ENCODE measurements around the gene ACD. TPM values are rescaled to one million over a fixed set of nuclear protein-coding genes. Genes with fewer than 3 reads are reported as not detected.

ACD gene
- total RNA-seq, 1 experiment from 2014 or later = 33.6 TPM

DNA sequence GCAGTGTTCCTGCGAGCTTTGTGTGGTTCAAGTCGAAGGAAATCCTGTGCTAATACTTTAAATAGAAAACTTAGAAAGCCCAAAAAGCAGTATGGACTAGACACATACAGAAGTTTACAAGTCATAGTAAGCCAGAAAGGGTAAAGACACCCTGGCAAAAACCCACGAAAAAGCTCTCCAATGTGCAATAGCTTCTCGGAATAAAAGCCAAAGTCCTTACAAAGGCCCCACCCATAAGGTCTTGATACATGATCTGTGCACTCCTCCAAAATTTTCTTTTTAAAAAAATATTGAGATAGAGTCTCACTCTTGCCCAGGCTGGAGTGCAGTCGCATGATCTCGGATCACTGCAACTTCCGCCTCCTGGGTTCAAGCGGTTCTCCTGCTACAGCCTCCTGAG is 16.9 kb upstream of the ACD start:
- peaks cover 15% of the 10 kb centered on the region for H3K4me1 Mint-ChIP-seq (ENCODE audit: insufficient read depth, unreplicated experiment)
- H3K36me3 Mint-ChIP-seq (ENCODE audit: insufficient read depth, unreplicated experiment) = peaks cover 18% of the 10 kb centered on the region
- POLR2A ChIA-PET = interaction anchor here (0.6 kb wide), 1 partner anchor 140 kb away, joined by 3 read pairs; no protein-coding TSS in a partner anchor
- H3K9me3 Mint-ChIP-seq (ENCODE audit: unreplicated experiment) = no peaks in the 10 kb centered on the region
- intact Hi-C loops (cut with micrococcal nuclease) = loop anchor here (10.0 kb wide), 1 partner anchor 168 kb away; the partner anchor contains the start of genes CENPT, NUTF2 and THAP11
- CTCF ChIA-PET = interaction anchor here (0.6 to 0.7 kb wide), 3 partner anchors 81 to 225 kb away, joined by 3 to 5 read pairs (median 4); no protein-coding TSS in a partner anchor
- H3K27ac Mint-ChIP-seq (ENCODE audit: low read depth, unreplicated experiment) = no peak overlapping the region
- TF ChIP-seq, protein P1, sequence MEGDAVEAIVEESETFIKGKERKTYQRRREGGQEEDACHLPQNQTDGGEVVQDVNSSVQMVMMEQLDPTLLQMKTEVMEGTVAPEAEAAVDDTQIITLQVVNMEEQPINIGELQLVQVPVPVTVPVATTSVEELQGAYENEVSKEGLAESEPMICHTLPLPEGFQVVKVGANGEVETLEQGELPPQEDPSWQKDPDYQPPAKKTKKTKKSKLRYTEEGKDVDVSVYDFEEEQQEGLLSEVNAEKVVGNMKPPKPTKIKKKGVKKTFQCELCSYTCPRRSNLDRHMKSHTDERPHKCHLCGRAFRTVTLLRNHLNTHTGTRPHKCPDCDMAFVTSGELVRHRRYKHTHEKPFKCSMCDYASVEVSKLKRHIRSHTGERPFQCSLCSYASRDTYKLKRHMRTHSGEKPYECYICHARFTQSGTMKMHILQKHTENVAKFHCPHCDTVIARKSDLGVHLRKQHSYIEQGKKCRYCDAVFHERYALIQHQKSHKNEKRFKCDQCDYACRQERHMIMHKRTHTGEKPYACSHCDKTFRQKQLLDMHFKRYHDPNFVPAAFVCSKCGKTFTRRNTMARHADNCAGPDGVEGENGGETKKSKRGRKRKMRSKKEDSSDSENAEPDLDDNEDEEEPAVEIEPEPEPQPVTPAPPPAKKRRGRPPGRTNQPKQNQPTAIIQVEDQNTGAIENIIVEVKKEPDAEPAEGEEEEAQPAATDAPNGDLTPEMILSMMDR (IDR thresholded peaks at IDR 0.05; ENCODE audit: unreplicated experiment) = no peak
- no peak for DNase-seq (ENCODE audit: unreplicated experiment)
- H3K4me3 Mint-ChIP-seq (ENCODE audit: unreplicated experiment) = no peak overlapping the region
- BruUV-seq (replicated peaks) = no TSS peak
- H3K27me3 Mint-ChIP-seq (ENCODE audit: insufficient read depth, unreplicated experiment) = no peaks in the 10 kb centered on the region

DNA sequence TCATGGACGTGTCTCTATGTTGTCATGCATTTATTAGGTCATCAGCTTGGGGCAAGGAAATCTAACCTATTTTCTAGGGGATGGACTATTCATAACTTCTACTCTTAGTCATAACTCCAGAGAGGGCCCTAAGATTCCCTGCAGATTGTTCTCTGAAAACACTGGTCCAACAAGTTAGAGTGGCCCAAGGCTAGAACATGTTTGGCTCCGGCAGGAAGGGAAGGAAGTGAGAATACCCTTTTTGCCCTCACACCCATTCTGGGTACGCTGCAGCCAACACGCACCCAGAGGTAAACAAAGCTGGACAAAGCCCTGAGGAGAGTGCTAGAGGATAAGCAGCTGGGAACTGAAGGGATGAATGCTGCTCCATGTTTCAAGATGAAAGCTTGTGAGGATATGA is 16.5 kb upstream of the ACD start:
- POLR2A ChIA-PET = interaction anchor here (0.6 kb wide), 1 partner anchor 140 kb away, joined by 3 read pairs; no protein-coding TSS in a partner anchor
- no TSS peak for BruUV-seq (replicated peaks)
- peaks cover 15% of the 10 kb centered on the region for H3K4me1 Mint-ChIP-seq (ENCODE audit: insufficient read depth, unreplicated experiment)
- peaks cover 18% of the 10 kb centered on the region for H3K36me3 Mint-ChIP-seq (ENCODE audit: insufficient read depth, unreplicated experiment)
- no peak overlapping the region for H3K27ac Mint-ChIP-seq (ENCODE audit: low read depth, unreplicated experiment)
- no peaks in the 10 kb centered on the region for H3K27me3 Mint-ChIP-seq (ENCODE audit: insufficient read depth, unreplicated experiment)
- TF ChIP-seq, protein P1 (IDR thresholded peaks at IDR 0.05; ENCODE audit: unreplicated experiment) = no peak
- no peaks in the 10 kb centered on the region for H3K9me3 Mint-ChIP-seq (ENCODE audit: unreplicated experiment)
- intact Hi-C loops (cut with micrococcal nuclease) = loop anchor here (10.0 kb wide), 1 partner anchor 168 kb away; the partner anchor contains the start of genes CENPT, NUTF2 and THAP11
- CTCF ChIA-PET = interaction anchor here (0.6 to 0.7 kb wide), 2 partner anchors 82 to 183 kb away, joined by 3 to 5 read pairs; no protein-coding TSS in a partner anchor
- no peak overlapping the region for H3K4me3 Mint-ChIP-seq (ENCODE audit: unreplicated experiment)
- DNase-seq (ENCODE audit: unreplicated experiment) = no peak

GRCh38 chr16:67675999-67676398 is 15.9 kb upstream of the ACD start:
- DNase-seq (ENCODE audit: unreplicated experiment) = no peak
- Mint-ChIP-seq H3K27ac (ENCODE audit: low read depth, unreplicated experiment) (no peak overlapping the region), H3K9me3 (ENCODE audit: unreplicated experiment) (no peaks in the 10 kb centered on the region), H3K4me3 (ENCODE audit: unreplicated experiment) (no peak overlapping the region), H3K36me3 (ENCODE audit: insufficient read depth, unreplicated experiment) (peaks cover 18% of the 10 kb centered on the region), H3K27me3 (ENCODE audit: insufficient read depth, unreplicated experiment) (no peaks in the 10 kb centered on the region), H3K4me1 (ENCODE audit: insufficient read depth, unreplicated experiment) (peaks cover 15% of the 10 kb centered on the region)
- BruUV-seq (replicated peaks) = no TSS peak
- CTCF ChIA-PET = no interaction called here
- TF ChIP-seq, protein P1 (IDR thresholded peaks at IDR 0.05; ENCODE audit: unreplicated experiment) = no peak
- POLR2A ChIA-PET = no interaction called here
- intact Hi-C loops (cut with micrococcal nuclease) = loop anchor here (10.0 kb wide), 1 partner anchor 169 kb away; the partner anchor contains the start of genes CENPT, NUTF2 and THAP11

DNA sequence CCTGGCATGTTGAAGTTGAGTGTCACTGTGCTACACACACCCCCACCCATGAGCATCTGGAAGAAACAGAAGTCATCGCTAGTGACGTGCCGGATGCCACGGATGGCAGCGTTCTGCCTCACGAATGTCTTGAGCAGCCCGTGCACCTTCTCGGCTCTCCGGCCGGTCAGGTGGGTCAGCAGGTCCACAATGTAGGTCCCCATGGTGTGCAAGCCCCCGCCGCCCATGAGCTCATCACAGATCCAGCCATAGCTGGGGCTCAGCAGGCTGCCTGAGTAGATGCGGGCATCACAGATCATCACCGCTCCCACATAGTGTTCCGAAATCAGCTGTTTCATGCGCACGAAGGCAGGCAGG is 15.5 kb upstream of the ACD start:
- peaks cover 18% of the 10 kb centered on the region for H3K36me3 Mint-ChIP-seq (ENCODE audit: insufficient read depth, unreplicated experiment)
- H3K4me1 Mint-ChIP-seq (ENCODE audit: insufficient read depth, unreplicated experiment) = peaks cover 15% of the 10 kb centered on the region
- DNase-seq (ENCODE audit: unreplicated experiment) = no peak
- BruUV-seq (replicated peaks) = no TSS peak
- CTCF ChIA-PET = no interaction called here
- intact Hi-C loops (cut with micrococcal nuclease) = loop anchor here (10.0 kb wide), 1 partner anchor 169 kb away; the partner anchor contains the start of genes CENPT, NUTF2 and THAP11
- POLR2A ChIA-PET = no interaction called here
- H3K27me3 Mint-ChIP-seq (ENCODE audit: insufficient read depth, unreplicated experiment) = no peaks in the 10 kb centered on the region
- no peak overlapping the region for H3K27ac Mint-ChIP-seq (ENCODE audit: low read depth, unreplicated experiment)
- TF ChIP-seq, protein P1 (IDR thresholded peaks at IDR 0.05; ENCODE audit: unreplicated experiment) = no peak
- no peaks in the 10 kb centered on the region for H3K9me3 Mint-ChIP-seq (ENCODE audit: unreplicated experiment)
- H3K4me3 Mint-ChIP-seq (ENCODE audit: unreplicated experiment) = no peak overlapping the region
